Mesangial cell (primary cell): ENCODE results near the gene RNPEP. TPM values are rescaled to one million over a fixed set of nuclear protein-coding genes. Genes with fewer than 3 reads are reported as not detected.

ENCODE experiments used
- total RNA-seq: library from RNA; depleted of rRNA; stranded (reverse); fragments of >200 nt; gene quantifications from 2 replicates; pipeline ENCODE4 v1.2.3, GENCODE V29; 2015

RNPEP gene
- 89.0 and 107 TPM in 2 replicates for total RNA-seq

GRCh38 chr1:201982623-201983379 lies at the start of gene RNPEP:
Gene RNPEP, plus strand, starts transcription at chr1:201982648. Its CDS starts 19 bp downstream, at chr1:201982667.

GRCh38 chr1:201946224-201946908 lies 36.1 kb upstream of the RNPEP start, which contains the start of gene LMOD1:
Gene LMOD1, minus strand, starts transcription at chr1:201946548. Its CDS starts 208 bp downstream, at chr1:201946340.

GRCh38 chr1:201955009-201955728 lies 27.3 kb upstream of the RNPEP start, which contains the start of gene TIMM17A:
Gene TIMM17A, plus strand, starts transcription at chr1:201955503. Its CDS starts 24 bp downstream, at chr1:201955527.

GRCh38 chr1:202010180-202011015 lies 27.9 kb downstream of the RNPEP start, which contains the start of gene ELF3:
Gene ELF3, plus strand, starts transcription at chr1:202010587. Its CDS starts 550 bp downstream, at chr1:202011137.

Other genes starting within 250 kb of the RNPEP start
- gene IPO9, start 153.5 kb upstream of the RNPEP start, total RNA-seq: 16.2 and 25.3 TPM in 2 replicates
- gene SHISA4, start 93.8 kb upstream of the RNPEP start, total RNA-seq: 19.2 and 36.9 TPM in 2 replicates
- gene LMOD1, start 36.1 kb upstream of the RNPEP start, total RNA-seq: 0.16 and 4.2 TPM in 2 replicates
- 25.6 and 46.8 TPM in 2 replicates for gene TIMM17A, start 27.1 kb upstream of the RNPEP start, total RNA-seq
- gene ELF3, start 27.9 kb downstream of the RNPEP start, total RNA-seq: 19.7 and 79.7 TPM in 2 replicates
- gene GPR37L1, start 140.3 kb downstream of the RNPEP start, total RNA-seq: under 0.01 TPM in 1 of 2 replicates, not detected in the other
- gene ARL8A, start 162.1 kb downstream of the RNPEP start, total RNA-seq: 37.5 and 55.8 TPM in 2 replicates
- 0.16 TPM in 1 of 2 replicates, not detected in the other for gene PTPN7, start 178.0 kb downstream of the RNPEP start, total RNA-seq
- 0.25 TPM in 1 of 2 replicates, not detected in the other for gene LGR6, start 211.2 kb downstream of the RNPEP start, total RNA-seq